ENCODE data around the gene TMEM134.

- TF ChIP-seq CTCF (IDR thresholded peaks at IDR 0.05) (no peak), EP300 (IDR thresholded peaks at IDR 0.05) (no peak), POLR2A (IDR thresholded peaks at IDR 0.05) (no peak)
Observed at GRCh38 chr11:67453816-67454732, 15.0 kb downstream of the TMEM134 start.

Measured in suprapubic skin (tissue), 3 donors.